Measurements from ENCODE around the gene AKT3.

AKT3 gene

GRCh38 chr1:243499711-243500110, 350.3 kb downstream of the AKT3 start:
- DNase-seq = no peak

DNA sequence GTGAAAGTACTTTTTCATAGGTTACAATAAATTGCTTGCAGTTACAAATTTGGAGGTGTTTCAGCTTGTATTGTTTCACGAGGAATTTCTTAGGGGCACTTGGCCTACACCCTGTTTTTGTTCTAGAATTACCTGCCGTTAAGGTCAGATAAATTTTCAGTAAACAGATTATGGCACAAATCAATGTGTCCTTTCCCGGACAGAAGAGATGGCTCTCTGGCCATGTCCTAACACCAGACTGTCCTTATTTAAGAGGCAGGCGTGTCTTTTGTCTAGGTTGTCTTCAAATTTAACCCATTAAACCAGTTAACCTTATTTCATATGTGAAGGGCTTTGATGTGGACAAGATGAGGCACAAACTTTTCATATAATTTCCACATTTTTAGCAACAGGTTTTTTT, 350.8 kb downstream of the AKT3 start:
- DNase-seq = no peak

DNA sequence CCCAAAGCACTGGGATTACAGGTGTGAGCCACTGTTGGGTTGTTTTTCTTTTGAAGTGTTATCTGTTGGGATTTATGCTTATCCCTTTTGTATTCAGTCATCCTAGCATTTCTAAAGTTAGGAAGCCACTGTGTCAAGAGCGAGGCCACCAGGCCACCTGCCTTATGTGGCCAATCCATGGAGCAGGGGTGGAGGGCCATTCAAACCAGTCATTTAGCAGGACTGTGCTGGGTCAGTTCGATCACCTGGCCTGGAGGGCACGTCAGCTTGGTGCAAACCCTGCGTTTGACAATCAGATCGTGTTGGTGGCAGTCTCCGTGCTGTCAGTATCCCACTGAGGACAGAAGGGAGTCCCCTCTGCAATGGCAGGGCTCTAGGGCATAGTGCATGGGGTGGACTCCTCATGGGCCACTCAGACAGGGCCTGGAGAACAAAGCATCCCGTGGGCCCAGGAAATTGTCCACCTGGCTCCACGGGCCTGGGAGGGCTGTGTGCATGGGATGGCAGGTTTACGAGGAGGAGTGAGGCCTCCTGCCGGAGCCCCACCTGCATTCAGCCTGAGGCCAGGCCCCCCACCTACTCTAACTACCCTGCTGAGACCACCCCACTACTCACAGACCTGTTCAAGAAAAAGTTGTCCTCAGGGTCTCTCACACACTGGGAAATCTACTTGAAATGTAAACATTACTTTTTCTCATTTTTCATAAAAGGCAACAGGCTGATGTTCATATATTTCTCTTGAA, 351.9 kb downstream of the AKT3 start:
- no peak for DNase-seq

GRCh38 chr1:243496806-243497205, 353.2 kb downstream of the AKT3 start:
- no peak for DNase-seq

DNA sequence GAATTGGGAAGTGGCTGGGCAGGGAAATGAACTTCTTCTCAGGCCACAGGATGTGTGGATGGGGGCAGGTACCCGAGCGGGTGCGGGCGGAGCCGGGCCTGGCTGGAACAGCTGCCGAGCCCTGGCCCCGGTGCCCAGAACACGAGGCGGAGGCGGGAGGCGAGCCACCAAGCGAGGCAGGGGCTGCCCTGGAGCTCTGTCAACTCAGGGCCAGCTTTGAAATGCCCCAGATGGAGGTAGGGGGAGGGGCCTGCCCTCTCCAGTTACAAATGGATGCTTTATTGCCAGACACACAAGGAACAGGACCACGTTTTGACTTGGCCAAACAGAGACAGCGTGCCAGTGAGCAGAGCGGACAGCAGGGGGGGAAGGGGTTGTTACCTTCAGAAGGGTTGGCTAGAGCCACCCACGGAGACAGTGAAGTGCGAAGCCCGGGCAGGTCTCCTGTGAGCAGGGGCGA, 353.8 kb downstream of the AKT3 start:
- DNase-seq = no peak

GRCh38 chr1:243495442-243496186, 354.4 kb downstream of the AKT3 start:
- no peak for DNase-seq

GRCh38 chr1:243494741-243495431, 355.2 kb downstream of the AKT3 start:
- no peak for DNase-seq

GRCh38 chr1:243493156-243494129, 356.6 kb downstream of the AKT3 start:
- DNase-seq = no peak

DNA sequence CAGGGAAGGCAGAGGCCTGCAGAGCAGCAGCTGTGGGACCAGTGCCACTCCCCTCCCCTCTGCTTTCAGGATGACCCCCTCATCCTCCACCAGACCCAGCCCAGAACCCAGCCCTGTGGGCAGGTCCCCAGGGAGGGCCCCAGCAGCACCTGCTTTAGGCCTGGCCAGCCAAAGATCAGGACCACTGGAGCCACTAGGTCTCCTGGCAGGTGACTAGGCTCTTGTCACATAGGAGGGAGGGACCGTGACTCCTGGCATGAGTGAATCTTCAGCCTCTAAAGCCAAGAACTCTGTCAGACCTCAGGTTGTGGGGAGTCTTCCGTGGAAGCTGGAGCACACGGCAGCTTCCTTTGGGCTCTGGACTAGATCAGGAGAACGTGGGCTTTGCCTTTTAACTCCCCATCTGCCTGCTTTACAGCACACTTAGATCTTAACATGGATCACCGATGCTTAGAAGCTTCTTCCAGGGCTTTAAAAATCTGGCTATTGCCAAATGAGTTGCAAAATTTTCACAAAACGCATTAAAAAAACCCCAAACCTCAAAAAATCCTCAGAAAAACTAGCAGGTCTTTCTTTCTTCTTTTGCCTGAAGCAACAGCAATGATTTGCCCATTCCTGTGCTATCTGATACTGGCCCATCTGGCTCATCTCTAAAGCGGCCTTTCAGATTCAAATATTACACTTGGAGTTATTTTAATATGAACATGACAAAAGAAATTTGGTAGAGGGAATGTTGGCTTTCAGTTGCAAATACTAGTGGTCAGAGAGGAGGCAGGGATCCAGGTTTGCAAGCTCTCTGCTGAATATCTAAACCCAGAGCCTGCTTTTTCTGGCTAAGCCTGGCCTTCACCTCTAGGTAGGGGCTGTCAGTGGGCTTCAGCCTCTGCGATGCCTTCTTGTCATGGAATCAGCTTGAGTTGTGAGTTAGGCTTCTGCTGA, 359.0 kb downstream of the AKT3 start:
- no peak for DNase-seq

DNA sequence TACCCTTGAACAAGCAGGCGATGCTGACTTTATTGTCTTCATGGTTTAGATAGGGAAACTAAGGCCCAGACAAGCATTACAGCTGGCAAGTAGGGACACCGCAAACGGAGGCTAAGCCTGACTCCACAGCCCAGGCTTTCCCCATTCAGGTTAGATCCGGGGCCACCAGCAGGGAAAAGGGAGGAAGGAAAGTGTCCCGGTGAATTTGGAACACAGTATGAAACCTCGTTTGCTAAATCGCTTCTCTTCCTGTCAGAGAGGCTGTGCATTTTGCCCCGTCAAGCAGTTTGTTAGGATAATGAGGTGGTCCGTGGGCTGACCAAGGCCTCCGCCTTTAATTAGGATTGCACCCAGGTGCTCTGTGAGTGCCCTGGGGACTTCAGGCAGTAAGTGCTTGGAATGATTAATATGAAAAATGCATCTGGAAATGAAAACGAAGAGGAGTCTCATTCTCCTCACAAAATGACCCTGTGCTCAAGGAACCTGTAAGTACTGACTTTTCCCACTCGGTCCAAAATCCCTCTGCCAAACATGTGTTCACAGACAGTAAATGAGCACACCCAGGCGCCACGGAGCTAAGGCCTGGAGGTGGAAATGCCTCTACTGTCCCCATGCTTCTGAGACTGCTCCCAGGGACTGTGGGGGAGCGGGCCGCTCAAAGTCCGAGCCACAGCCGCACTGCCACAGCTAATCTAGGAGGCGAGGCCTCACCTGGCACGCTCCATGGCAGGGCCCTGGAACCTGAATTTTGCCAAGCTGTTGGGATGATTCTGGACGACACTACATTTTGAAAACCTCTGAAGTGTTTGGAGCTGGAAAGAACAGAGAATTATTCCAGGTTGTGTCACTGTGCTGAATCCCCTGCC, 360.1 kb downstream of the AKT3 start:
- no peak for DNase-seq

GRCh38 chr1:243489158-243489527, 360.9 kb downstream of the AKT3 start:
- DNase-seq = no peak

GRCh38 chr1:243488459-243489157, 361.4 kb downstream of the AKT3 start:
- no peak for DNase-seq

DNA sequence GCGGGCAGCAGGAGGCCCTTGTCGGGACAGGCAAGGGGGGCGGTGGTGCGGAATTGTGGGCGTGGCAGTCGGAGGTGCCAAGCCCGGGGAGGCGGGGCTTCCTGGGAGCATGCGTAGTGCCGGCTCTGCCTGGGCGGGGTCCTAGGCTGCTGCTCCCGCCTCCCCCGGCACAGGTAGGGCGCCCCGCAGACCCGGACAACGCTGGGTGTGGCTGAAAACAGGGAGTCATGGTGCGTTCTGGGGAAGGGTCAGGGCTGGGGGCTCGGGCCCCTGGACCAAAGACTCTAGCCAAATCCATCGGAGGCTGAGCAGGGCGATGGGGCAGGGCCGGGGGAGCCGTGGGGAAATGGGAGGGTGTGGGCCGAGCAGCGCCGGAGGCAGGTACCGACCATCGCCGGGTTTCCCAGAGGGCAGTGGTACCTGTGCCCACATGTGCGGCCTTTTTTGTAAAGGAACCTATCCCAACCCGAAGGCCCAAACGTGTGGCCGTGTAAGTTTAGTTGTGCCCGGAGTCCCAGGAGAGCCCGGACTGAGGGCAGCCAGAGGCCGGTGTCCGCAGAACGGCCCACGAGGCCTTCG, 362.3 kb downstream of the AKT3 start:
- no peak for DNase-seq

- DNase-seq = no peak
Measured at GRCh38 chr1:243487036-243487648, 362.9 kb downstream of the AKT3 start.

- DNase-seq = no peak
Measured at GRCh38 chr1:243483952-243484351, 366.1 kb downstream of the AKT3 start.

GRCh38 chr1:243483071-243483771, 366.8 kb downstream of the AKT3 start:
- DNase-seq = no peak

- no peak for DNase-seq
Measured at GRCh38 chr1:243482141-243483022, 367.7 kb downstream of the AKT3 start.

All from activated gamma-delta T cell treated with Interleukin-2 at 50 U/mL for 16 hours (primary cell).